K562 (cell line): Measurements from ENCODE around the gene ABHD8. TPM values are rescaled to one million over a fixed set of nuclear protein-coding genes. Genes with fewer than 3 reads are reported as not detected.

Experiments used
- ARNT ChIP-seq, 2 experiments: fragments of 450-650 bp; IDR thresholded peaks; 2 replicates each; pipeline ENCODE4 v1.6.1; 2016; ENCODE audit warnings: mild to moderate bottlenecking in 1 of 2
- CREM ChIP-seq: IDR thresholded peaks from 2 replicates; pipeline ENCODE4 v1.6.1; 2014; ENCODE audit warnings: antibody characterized with exemption, low read depth
- ETV1 ChIP-seq: fragments of 450-650 bp; conservative IDR thresholded peaks from 2 replicates; pipeline ENCODE4 v1.6.1; 2016; ENCODE audit warnings: missing genetic modification characterization, control low read depth, low read depth, missing compliant biosample characterization
- GTF2F1 ChIP-seq: IDR thresholded peaks from 2 replicates; pipeline ENCODE4 v1.6.1; 2011; ENCODE audit warnings: low read depth, low read length, improper control_type of control experiment
- KHSRP ChIP-seq: fragments of 450-650 bp; IDR thresholded peaks from 2 replicates; pipeline ENCODE4 v1.6.1; 2017
- NFIC ChIP-seq: fragments of 450-650 bp; IDR thresholded peaks from 2 replicates; pipeline ENCODE4 v1.6.1; 2017; ENCODE audit warnings: mild to moderate bottlenecking, inconsistent platforms
- SNIP1 ChIP-seq: fragments of 450-650 bp; IDR thresholded peaks from 2 replicates; pipeline ENCODE4 v1.7.1; 2017; ENCODE audit warnings: low read depth, mild to moderate bottlenecking
- USF2 ChIP-seq: sonication (generic); formaldehyde crosslinking; IDR thresholded peaks from 2 replicates; pipeline ENCODE4 v1.5.0; 2020; ENCODE audit warnings: missing genetic modification reagents
- XRCC3 ChIP-seq: fragments of 450-650 bp; IDR thresholded peaks from 2 replicates; pipeline ENCODE4 v1.6.1; 2017; ENCODE audit warnings: mild to moderate bottlenecking, moderate library complexity
- ZNF609 ChIP-seq: sonication (generic); formaldehyde crosslinking; IDR thresholded peaks from 2 replicates; pipeline ENCODE4 v1.8.1; 2023; ENCODE audit warnings: missing genetic modification reagents, mild to moderate bottlenecking, borderline replicate concordance
- ZNF695 ChIP-seq: fragments of 450-650 bp; formaldehyde crosslinking; IDR thresholded peaks from 2 replicates; pipeline ENCODE4 v1.4.0; 2020; ENCODE audit warnings: mild to moderate bottlenecking, moderate library complexity
- polyA plus RNA-seq, 8 experiments: library from polyadenylated mRNA; depleted of rRNA in 4 of 8; stranded (reverse) in 5 of 8; unstranded in 3 of 8; fragments of >200 nt; fragmentation: Nextera tagmentation in 2 of 8; fragmentation: Illumina TruSeq in 1 of 8; extraction: Ambion mirVana in 2 of 8; extraction: Trizol in 1 of 8; gene quantifications; 2 replicates each; pipeline versions ENCODE4 v1.2.1 to v1.2.3, GENCODE V29; 2011 to 2014; ENCODE audit warnings: inconsistent platforms in 1 of 8, missing spikeins in 1 of 8
- total RNA-seq, 7 experiments: library from RNA; depleted of rRNA in 6 of 7; stranded (reverse); fragments of >200 nt in 6 of 7; fragmentation: Illumina TruSeq in 2 of 7; extraction: Trizol in 2 of 7; gene quantifications; 2 replicates each; pipeline versions ENCODE4 v1.2.1 to v1.2.3, GENCODE V29; 2011 to 2021; ENCODE audit warnings: low replicate concordance in 1 of 7
- TF ChIP-seq, protein P1 (sequence below): fragments of 450-650 bp; IDR thresholded peaks from 2 replicates; pipeline ENCODE4 v1.6.1; 2014; ENCODE audit warnings: low read depth, mild to moderate bottlenecking, moderate library complexity, borderline replicate concordance
- TF ChIP-seq, protein P2 (sequence below): IDR thresholded peaks from 2 replicates; pipeline ENCODE4 v1.6.1; 2011; ENCODE audit warnings: borderline replicate concordance, low read depth, mild to moderate bottlenecking, moderate library complexity, low read length; ENCODE audit not compliant: insufficient read depth, poor library complexity, severe bottlenecking
- TF ChIP-seq, protein P3 (sequence below), 2 experiments: fragments of 250-450 bp in 1 of 2; fragments of 450-650 bp in 1 of 2; sonication (Bioruptor Pico) in 1 of 2; IDR thresholded peaks; 2 replicates each; pipeline versions ENCODE4 v1.6.1 to v1.8.0; 2016 to 2021; ENCODE audit warnings: mild to moderate bottlenecking in 2 of 2, moderate library complexity in 2 of 2, missing compliant biosample characterization in 1 of 2, missing genetic modification characterization in 1 of 2
- TF ChIP-seq, protein P4 (sequence below): fragments of 450-650 bp; IDR thresholded peaks from 2 replicates; pipeline ENCODE4 v1.6.1; 2016; ENCODE audit warnings: antibody characterized with exemption

Gene ABHD8
- total and polyA plus RNA-seq, 9 of the 15 experiments (the other 6 are each of a cell fraction or from before 2014, with no cell fraction given), result 0.04 to 6.6 (median 2.0) TPM; not detected in 1

DNA sequence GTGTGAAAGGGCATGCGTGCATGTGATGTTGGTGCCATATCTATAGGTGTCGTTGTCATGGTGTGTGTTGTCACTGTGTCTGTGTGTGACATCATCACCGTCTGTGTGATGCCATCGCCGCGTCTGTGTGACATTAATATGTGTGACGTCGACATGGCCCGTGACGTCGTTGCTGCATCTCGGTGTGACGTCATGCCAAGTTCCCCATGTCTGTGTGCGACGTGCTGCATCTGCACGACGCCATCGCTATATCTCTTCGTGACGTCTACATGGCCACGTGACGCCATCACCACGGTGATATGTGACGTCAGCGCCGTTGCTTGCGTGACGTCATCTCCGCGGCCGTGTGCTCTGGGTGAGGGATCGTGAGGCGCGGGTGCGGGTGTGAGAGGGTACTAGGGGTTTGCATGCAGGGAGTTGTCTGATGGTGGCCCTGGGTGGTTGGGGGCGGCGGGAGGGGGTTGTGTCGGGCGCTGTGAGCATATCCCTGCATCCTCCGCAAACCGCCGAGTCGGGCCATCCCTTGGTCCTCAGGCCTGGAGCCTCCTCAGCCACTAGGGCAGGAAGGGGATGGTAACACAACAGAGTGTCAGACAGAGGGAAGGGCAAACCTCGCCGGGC lies 48.7 kb upstream of the ABHD8 start (continued):
- 0 out of 2 replicates have a peak, but pooled peaks have one; percentile 22 for TF ChIP-seq ETV1
- peak; percentile 72 for TF ChIP-seq USF2
- TF ChIP-seq SNIP1, result peak; percentile 53; the same call in 1 of the 2 replicates
- TF ChIP-seq CREM, result peak; percentile 100
- TF ChIP-seq XRCC3, result no peak
- TF ChIP-seq ZNF609 (CRISPR knock-in tag), result 0 out of 2 replicates have a peak, but pooled peaks have one; percentile 34
- peak; percentile 28; the same call in 1 of the 2 replicates for TF ChIP-seq GTF2F1
- TF ChIP-seq KHSRP, result peak; percentile 99
- TF ChIP-seq, protein P1, sequence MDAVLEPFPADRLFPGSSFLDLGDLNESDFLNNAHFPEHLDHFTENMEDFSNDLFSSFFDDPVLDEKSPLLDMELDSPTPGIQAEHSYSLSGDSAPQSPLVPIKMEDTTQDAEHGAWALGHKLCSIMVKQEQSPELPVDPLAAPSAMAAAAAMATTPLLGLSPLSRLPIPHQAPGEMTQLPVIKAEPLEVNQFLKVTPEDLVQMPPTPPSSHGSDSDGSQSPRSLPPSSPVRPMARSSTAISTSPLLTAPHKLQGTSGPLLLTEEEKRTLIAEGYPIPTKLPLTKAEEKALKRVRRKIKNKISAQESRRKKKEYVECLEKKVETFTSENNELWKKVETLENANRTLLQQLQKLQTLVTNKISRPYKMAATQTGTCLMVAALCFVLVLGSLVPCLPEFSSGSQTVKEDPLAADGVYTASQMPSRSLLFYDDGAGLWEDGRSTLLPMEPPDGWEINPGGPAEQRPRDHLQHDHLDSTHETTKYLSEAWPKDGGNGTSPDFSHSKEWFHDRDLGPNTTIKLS, result no peak
- TF ChIP-seq NFIC, result peak; percentile 33; the same call in 1 of the 2 replicates
- TF ChIP-seq, protein P2, sequence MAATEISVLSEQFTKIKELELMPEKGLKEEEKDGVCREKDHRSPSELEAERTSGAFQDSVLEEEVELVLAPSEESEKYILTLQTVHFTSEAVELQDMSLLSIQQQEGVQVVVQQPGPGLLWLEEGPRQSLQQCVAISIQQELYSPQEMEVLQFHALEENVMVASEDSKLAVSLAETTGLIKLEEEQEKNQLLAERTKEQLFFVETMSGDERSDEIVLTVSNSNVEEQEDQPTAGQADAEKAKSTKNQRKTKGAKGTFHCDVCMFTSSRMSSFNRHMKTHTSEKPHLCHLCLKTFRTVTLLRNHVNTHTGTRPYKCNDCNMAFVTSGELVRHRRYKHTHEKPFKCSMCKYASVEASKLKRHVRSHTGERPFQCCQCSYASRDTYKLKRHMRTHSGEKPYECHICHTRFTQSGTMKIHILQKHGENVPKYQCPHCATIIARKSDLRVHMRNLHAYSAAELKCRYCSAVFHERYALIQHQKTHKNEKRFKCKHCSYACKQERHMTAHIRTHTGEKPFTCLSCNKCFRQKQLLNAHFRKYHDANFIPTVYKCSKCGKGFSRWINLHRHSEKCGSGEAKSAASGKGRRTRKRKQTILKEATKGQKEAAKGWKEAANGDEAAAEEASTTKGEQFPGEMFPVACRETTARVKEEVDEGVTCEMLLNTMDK, result no peak
- TF ChIP-seq, protein P3, sequence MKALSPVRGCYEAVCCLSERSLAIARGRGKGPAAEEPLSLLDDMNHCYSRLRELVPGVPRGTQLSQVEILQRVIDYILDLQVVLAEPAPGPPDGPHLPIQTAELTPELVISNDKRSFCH (CRISPR knock-in tag; IDR thresholded peaks at IDR 0.05), result no peak
- TF ChIP-seq, protein P3 (tag; IDR thresholded peaks at IDR 0.05), result peak; percentile 73; the same call in 1 of the 2 replicates
- no peak for TF ChIP-seq ZNF695
- TF ChIP-seq, protein P4, sequence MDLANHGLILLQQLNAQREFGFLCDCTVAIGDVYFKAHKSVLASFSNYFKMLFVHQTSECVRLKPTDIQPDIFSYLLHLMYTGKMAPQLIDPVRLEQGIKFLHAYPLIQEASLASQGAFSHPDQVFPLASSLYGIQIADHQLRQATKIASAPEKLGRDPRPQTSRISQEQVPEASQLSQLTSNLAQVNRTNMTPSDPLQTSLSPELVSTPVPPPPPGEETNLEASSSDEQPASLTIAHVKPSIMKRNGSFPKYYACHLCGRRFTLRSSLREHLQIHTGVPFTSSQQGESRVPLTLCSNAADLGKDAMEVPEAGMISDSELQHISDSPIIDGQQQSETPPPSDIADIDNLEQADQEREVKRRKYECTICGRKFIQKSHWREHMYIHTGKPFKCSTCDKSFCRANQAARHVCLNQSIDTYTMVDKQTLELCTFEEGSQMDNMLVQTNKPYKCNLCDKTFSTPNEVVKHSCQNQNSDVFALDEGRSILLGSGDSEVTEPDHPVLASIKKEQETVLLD, result peak; percentile 55; the same call in 1 of the 2 replicates
- 0 out of 4 replicates have a peak, but pooled peaks of 1 of the 2 experiments have one; percentile 58 for TF ChIP-seq ARNT (IDR thresholded peaks at IDR 0.05)
